ENCODE measurements around the gene PHRF1.

The PHRF1 gene

DNA sequence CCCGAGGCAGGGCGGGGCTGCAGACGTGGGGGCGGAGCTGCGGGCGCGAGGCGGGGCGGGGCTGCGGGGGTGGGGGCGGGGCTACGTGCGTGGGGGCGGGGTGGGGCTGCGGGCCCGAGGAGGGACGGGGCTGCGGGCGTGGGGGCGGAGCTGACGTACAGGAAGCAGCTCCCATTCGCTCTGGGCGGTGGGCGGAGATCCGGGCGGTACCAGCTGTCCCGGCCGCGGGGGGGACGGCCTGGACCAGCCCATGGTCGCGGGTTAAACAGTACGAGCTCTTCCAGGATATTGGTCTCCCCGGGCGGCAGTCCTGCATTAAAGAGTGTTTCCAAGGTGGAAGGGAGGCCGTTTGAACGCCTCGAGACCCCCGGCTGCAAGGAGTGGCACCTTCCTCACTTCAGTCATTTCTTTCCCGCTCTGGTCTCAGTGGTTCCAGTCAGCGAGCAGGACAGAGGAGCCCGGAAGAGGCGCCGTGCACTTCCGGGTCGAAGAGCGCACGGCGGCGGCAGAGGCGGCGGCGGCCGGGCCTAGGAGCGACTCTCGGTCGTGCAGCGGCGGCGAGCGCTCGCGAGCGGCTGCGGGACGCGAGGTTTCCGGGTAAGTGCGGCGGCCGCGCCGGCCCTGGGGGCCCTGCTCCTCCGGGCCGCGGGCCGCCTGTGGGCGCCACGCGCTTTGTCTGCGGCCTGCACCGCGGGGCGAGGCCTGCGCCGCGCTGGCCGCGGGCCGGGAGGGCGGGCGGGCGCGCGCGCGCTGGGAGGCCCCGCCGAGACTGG is at the start of gene PHRF1:
Gene PHRF1, plus strand, starts transcription at position 475 of the 773 bp plus-strand sequence. CDS start 5,043 bp downstream, outside the sequence.
- peak; percentile 97 for DNase-seq (ENCODE audit: low spot score)

DNA sequence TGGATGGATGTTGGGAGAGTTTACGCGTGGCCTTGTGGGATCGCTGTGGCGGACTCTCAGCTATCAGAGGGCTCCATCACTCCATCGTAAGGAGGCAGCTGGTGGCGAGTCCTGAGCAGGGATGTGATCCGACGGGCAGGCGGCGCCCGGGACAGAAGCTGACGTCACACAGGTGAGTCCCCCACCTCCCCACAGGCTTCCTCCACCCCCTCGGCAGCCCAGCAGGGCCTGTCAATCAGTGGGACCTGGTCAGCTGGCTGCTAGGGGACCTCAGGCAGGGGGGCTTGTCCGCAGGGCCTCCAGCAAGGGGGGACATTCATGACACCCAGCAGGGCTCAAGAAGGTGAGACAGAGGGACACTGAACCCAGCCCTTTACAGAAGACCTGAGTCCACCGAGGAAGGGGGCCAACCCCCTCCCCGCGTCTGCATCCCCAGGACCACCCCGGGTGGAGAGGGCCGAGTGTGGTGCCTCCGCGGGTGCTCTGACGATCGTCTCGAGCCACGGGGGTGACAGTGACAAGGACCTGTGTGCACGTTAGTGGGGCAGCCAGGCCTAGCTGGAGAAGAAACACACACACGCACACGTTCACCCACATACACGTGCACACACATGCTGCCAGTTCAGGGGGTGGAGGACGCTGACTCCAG is 48.0 kb upstream of the PHRF1 start:
- DNase-seq (ENCODE audit: low spot score) = no peak

DNA sequence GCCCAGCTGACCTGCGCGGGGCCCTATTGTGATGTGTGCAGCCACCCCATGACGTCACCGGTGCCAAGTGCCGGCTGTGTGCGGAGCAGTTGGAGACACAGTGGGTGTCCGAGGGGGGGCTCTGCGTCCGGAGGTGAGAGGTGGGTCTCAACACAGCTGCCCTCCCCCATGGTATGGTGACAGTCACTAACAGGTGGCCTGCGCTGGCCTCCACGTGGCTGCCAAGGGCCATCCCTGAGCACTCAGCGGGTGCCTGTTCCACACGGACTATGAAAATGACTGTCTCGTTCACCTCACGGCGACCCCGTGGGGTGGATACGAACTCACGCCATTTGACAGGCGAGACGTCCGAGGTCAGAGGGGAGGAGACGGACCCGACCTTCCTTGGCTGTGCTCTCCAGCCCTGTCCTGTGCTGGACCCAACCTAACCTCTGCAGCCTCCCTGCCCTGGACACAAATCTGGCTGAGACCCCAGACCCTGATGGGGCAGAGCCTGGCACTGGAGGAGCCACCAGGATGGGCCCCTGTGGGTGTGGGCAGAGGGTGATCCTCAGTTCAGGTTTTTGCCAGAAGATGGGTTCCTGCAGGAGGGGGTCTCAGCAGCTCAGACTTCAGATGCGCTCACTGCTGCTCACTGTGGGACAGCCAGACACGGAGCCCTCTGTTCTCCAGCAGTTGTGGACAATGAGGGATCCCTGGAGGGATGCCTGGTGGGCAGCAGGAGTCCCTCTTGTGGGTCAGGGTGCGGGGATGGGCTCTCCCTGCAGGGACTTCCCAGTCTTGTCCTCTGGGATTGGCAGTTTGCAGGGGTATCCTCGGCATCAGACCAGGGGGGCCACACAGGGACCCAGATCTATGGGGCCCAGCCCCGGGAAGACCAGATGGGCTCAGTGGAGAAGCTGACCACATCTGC is 47.2 kb upstream of the PHRF1 start:
- no peak for DNase-seq (ENCODE audit: low spot score)

DNA sequence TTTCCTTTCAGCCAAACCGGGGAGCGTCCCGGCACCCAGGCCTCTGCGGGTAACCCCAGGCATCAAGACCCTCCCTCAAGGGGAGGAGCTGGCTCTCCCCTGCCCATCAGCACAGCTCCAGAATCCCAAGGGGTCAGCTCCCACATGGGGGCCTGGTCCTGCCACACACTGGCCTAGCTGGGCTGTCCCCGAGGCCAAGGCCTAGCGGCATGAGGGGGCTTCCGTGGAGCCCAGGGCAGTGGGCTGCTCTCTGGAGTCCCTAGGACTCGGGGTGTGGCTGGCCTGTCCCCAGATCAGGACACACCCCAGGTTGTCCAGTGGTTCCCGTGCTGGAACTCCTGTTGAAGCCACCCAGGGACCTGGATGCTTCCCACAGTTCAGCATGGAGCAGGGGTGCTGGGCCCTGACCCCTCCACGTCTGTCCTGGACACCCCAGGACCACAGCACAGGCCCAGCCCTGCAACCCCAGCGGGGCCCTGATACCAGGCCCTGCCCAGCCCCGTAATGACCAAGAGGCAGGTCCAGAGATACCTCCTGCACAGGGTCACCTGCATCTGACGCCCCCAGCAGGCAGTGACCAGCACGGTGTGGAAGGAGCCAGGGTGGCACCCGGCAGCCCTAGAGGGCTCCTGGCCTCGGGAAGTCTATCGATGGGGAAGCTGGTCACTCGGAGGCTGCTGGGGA is 46.4 kb upstream of the PHRF1 start:
- no peak for DNase-seq (ENCODE audit: low spot score)

DNA sequence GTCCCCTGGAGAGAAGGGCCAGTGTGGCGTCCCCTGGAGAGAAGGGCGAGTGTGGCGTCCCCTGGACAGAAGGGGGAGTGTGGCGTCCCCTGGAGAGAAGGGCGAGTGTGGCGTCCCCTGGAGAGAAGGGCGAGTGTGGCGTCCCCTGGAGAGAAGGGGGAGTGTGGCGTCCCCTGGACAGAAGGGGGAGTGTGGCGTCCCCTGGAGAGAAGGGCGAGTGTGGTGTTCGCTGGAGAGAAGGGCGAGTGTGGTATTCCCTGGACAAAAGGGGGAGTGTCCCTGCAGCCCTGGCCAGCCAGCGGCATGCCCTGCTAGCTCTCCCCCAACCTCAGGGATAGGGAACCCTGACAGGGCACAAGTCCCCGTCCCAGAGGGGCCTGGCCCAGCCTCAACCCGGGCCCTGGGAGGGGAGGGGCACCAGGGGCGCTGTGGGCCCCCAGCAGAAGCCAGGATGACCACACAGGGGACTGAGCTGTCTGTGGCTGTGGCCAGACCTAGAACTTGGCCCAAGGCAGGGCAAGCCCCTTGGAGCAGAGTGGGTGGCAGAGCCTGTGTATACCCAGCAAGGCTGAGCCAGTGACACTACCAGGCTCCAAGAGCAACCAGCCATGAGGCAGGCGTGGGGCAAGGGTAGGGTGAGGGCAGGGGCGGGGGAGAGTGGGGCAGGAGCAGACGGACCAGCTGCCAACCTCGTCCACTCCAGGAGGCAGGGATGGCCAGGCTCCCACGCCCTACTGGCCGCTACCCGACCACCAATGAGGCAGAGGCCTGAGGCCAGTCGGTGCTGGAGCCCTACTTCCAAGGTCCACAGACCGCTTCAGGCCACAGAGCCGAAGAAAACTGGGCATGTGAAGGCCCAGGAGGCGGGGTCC is 45.1 kb upstream of the PHRF1 start:
- DNase-seq (ENCODE audit: low spot score) = no peak

DNA sequence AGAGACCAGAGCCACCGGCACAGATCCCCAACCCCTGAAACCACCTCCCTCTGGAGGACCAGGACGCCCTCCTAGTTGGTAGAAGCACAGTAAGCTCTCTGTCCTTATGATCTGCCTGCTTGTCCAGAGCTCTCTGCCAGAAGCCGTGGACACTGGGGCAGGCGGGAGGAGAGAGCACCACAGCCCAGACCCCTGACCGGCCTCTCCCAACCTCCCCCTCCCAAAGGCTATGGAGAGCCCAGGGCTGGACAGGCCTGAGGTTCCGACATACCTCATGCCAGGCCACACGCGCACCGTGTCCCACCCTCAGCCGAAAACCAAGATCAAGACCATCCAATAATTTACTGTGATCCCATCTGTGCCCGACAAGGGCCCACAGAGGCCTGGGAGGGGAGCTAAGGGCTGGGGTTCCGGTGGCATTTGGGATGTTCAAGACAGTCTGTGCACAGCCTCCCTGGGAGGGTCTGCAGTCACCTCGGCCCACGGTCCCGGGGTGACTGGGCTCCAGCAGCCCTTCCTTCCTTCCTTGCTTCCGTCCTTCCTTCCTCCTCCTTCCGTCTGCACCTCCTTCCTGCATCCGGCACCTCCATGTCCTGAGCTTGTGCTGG is 44.2 kb upstream of the PHRF1 start:
- DNase-seq (ENCODE audit: low spot score) = no peak

DNA sequence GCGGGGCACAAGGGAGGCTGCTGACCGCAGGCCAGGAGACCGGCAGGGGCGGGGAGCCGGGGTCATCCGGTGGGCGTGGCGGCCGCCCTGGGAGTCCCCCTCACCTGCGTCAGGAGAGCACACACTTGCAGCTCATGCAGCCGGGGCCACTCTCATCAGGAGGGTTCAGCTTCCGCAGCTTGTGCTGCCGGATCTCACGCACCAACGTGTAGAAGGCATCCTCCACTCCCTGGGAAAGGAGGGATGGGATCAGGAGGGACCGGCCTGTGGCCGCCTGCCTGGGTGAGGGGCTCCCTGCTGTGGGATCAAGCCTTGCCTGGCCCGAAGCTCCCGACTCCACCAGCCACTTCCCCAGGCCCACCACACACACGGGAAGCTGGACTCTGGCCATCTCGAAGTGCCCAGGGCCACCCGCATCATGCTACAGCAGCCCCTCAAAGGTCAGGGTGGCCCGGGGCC is 43.7 kb upstream of the PHRF1 start:
- DNase-seq (ENCODE audit: low spot score) = no peak

- no peak for DNase-seq (ENCODE audit: low spot score)
Measured at GRCh38 chr11:532986-533585, 43.2 kb upstream of the PHRF1 start.

- peak; percentile 45 for DNase-seq (ENCODE audit: low spot score)
Measured at GRCh38 chr11:533586-534395, 42.5 kb upstream of the PHRF1 start.

- DNase-seq (ENCODE audit: low spot score) = peak; percentile 66
Measured at GRCh38 chr11:534396-535209, 41.7 kb upstream of the PHRF1 start.

- no peak for DNase-seq (ENCODE audit: low spot score)
Measured at GRCh38 chr11:535210-535518, 41.1 kb upstream of the PHRF1 start.

GRCh38 chr11:535519-536454 is 40.5 kb upstream of the PHRF1 start, which contains the start of gene HRAS:
TSS of gene HRAS (minus strand) at chr11:535576.
- peak; percentile 96 for DNase-seq (ENCODE audit: low spot score)

DNA sequence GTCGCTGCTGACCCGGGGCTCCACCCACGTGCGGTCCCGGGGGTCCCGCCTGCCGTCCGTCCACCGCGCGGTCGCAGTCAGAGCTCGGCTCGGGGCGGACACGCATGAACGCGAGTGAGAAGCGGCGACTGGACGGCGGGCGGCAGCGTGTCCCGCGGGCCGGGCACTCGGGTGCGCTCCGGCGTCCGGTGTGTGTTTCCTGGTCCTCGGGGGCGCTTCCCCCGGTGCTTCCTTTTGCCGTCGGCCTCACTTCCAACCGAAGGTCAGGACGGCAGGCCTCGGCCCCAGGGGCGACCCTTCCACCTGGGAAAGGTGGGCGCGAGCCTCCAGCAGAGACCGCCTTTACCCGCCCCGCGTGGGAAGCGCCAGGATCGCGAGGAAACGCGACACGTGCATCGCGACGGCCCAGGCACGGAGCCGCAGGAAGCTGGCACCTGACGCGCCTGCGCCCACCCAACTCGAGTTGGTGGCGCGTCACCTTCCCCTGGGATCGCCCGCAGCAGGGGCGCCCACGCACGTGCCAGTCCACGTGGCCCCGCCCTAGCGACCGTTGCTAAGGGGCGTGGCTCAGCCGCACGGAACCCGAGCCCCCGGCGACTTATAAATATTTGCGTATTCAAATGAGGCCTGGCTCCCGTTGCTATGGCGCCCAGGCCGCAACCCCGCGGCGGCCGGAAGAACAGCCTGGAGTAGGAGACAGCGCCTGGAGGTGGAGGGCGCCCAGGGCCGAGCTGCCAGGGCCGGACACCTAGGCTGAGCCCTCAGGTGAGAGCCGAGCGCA is 39.2 kb upstream of the PHRF1 start, which contains the start of gene LRRC56:
Gene LRRC56, plus strand, starts transcription at position 687 of the 781 bp plus-strand sequence. CDS start 3,158 bp downstream, outside the sequence.
- DNase-seq (ENCODE audit: low spot score) = peak; percentile 89

DNA sequence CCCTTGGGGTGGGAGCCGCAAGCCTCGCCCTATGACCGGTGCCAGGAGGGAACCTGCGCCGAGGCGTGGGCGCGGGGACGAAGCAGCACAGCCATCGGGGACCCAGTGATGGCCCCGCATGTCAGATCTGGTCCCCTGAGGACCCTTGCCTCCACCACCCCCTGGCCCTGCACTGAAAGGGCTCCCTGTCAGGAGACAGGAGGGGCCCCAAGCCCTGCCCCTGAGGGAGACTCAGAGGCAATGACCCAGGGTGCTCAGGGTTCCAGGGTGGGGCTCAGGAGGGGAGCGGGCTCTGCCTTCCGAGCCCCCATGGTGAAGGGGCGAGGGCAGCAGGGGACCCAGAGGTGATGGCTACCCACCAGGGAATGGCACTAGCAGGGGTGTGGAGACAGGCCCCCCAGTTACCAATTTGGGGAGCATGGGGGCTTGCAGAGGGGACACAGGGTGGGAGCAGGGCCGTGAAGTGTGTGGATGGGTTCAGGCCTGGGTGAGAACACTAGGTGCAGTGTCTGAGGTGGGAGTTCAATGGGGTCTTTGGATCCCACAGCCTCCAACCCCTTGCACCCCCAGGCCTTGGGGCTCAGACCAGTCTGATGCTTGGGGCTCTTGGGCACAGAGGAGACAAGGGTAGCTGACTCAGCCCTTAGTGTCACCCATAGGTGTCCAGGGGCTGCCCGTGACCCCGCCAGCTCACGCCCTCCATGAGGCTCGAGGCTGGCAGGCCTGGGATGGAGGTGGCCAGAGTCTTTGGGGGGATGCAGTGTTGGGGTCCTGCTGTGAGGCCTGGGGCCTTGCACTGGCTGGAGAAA is 38.4 kb upstream of the PHRF1 start:
- peak; percentile 46 for DNase-seq (ENCODE audit: low spot score)

GRCh38 chr11:538431-539051 is 37.7 kb upstream of the PHRF1 start:
- DNase-seq (ENCODE audit: low spot score) = peak; percentile 46

All from ecto neural progenitor cell (in vitro differentiated cells).